ENCODE data around the gene RASGRP3. TPM values are rescaled to one million over a fixed set of nuclear protein-coding genes. Genes with fewer than 3 reads are reported as not detected.

Gene RASGRP3
- total and polyA plus RNA-seq, 12 donors, result 14.9 to 77.4 (median 64.4) TPM

DNA sequence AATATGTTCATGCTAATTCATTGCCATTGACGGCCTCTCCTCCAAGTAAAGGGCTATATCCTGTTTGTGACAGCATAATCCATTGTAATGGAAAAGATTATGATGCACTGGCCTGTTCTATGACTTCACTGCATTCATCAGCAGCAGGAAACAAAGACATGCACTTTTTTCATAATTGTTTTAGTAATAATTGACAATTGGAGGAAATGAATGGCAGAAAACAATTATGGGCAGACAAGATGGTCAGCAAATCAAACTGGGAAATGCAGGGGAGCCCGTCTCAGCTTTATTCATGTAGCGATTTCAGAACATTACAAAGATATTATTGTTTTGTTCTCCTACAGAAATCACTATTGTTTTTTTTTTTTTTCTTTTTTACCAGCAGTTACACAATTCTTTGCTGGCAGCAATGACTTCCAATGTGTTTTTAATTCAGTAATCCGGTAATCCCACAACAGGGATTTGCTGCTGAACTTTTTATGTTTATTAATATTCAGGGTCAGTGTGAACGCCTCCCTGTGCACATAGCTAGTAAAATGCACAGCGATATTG is 33.8 kb upstream of the RASGRP3 start:
- Histone ChIP-seq H3K27me3 (no peaks in the 10 kb centered on the region), H3K4me1 (peaks cover 0 to 68% (median 22%) of the 10 kb centered on the region in 9 donors)
- no peak for DNase-seq

DNA sequence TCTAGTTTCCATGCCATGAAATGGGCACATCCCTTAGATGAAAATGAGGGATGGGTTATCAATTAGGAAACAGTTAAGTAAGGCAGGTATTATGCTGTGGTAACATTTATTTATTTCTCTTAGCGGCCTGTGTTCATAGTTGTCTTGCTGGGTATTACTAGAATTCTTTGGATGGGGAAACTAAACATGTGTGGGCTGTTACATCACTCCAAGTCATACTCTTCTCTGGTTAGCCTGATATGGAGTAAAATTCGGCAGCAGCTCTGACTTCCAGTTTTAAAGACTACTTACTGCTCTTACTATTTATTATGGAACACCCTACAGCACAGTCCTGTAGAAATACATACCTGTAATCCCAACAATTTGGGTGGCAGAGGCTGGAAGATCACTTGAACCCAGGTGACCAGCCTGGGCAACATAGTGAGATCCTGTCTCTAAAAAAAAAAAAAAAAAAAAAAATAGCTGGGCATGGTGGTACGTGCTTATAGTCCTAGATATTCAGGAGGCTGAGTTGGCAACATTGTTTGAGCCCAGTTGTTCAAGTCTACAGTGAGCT is 33.1 kb upstream of the RASGRP3 start:
- H3K36me3 ChIP-seq, result peaks cover 0 to 7% (median 0%) of the 10 kb centered on the region in 9 donors
- ATAC-seq (peak in 4 of 8 donors; percentile 24 to 34 (median 26)), DNase-seq (no peak)
- WGBS, 2 donors, result 69 to 84% methylated on average over 3 of the region's 3 CpGs
- peak overlapping the region in 9 of 10 donors; percentile 17 to 82 (median 57) for H3K27ac ChIP-seq
- H3K9me3 ChIP-seq, result no peaks in the 10 kb centered on the region
- H3K4me3 ChIP-seq, result peak overlapping the region in 1 of 10 donors; percentile 2
- no peaks in the 10 kb centered on the region for H3K27me3 ChIP-seq
- TF ChIP-seq, protein P1, sequence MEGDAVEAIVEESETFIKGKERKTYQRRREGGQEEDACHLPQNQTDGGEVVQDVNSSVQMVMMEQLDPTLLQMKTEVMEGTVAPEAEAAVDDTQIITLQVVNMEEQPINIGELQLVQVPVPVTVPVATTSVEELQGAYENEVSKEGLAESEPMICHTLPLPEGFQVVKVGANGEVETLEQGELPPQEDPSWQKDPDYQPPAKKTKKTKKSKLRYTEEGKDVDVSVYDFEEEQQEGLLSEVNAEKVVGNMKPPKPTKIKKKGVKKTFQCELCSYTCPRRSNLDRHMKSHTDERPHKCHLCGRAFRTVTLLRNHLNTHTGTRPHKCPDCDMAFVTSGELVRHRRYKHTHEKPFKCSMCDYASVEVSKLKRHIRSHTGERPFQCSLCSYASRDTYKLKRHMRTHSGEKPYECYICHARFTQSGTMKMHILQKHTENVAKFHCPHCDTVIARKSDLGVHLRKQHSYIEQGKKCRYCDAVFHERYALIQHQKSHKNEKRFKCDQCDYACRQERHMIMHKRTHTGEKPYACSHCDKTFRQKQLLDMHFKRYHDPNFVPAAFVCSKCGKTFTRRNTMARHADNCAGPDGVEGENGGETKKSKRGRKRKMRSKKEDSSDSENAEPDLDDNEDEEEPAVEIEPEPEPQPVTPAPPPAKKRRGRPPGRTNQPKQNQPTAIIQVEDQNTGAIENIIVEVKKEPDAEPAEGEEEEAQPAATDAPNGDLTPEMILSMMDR (IDR thresholded peaks at IDR 0.05), result no peak
- intact Hi-C loops (cut with DNase I), result loop anchor here in 3 of 10 donors (5.0 to 10.0 kb wide), 4 partner anchors 141 to 669 kb away; no protein-coding TSS in a partner anchor
- peaks cover 0 to 68% (median 24%) of the 10 kb centered on the region in 9 donors for H3K4me1 ChIP-seq

More for the DNA sequence above, 33.8 kb upstream of the RASGRP3 start:
- TF ChIP-seq, protein P1 (IDR thresholded peaks at IDR 0.05), result no peak
- H3K4me3 ChIP-seq, result peak overlapping the region in 1 of 10 donors; percentile 2
- H3K9me3 ChIP-seq, result no peaks in the 10 kb centered on the region
- H3K27ac ChIP-seq, result peak overlapping the region in 9 of 10 donors; percentile 30 to 82 (median 61)
- peak in 7 of 8 donors; percentile 35 to 79 (median 63) for ATAC-seq
- H3K36me3 ChIP-seq, result peaks cover 0 to under 1% (median 0%) of the 10 kb centered on the region in 9 donors
- WGBS, 2 donors, result 47 to 61% methylated on average over 6 of the region's 6 CpGs
- intact Hi-C loops (cut with DNase I), result loop anchor here in 3 of 10 donors (5.0 to 10.0 kb wide), 4 partner anchors 142 to 668 kb away; no protein-coding TSS in a partner anchor

DNA sequence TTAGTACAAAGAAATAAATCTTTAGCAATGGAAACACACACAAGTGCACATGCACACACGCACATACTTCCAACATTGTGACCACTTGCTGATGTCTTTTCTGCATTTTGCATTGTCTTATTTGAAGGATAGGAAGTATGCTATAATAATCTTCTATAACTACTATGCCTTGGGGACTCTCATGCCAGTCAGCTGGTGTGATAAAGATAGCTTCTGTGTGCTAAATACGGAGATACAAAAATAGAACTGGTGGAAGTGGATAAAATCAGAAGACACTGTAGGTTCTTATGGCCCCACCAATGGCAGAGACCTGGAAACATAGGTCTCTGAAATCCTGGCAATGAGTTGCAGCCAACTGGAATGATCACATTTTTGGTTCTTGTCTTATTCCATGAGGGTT is 31.5 kb upstream of the RASGRP3 start:
- WGBS, 2 donors, result 8 to 27% methylated on average over 2 of the region's 2 CpGs
- peaks cover 0 to 60% (median 24%) of the 10 kb centered on the region in 9 donors for H3K4me1 ChIP-seq
- intact Hi-C loops (cut with DNase I), result loop anchor here in 4 of 10 donors (5.0 to 10.0 kb wide), 5 partner anchors 140 to 670 kb away; no protein-coding TSS in a partner anchor
- peaks cover 0 to 17% (median 0%) of the 10 kb centered on the region in 9 donors for H3K36me3 ChIP-seq
- H3K4me3 ChIP-seq, result no peak overlapping the region
- no peaks in the 10 kb centered on the region for H3K27me3 ChIP-seq
- ATAC-seq (peak in 7 of 8 donors; percentile 45 to 71 (median 63)), DNase-seq (no peak)
- peak overlapping the region in 7 of 10 donors; percentile 7 to 82 (median 47) for H3K27ac ChIP-seq
- TF ChIP-seq, protein P1 (IDR thresholded peaks at IDR 0.05), result no peak
- no peaks in the 10 kb centered on the region for H3K9me3 ChIP-seq

DNA sequence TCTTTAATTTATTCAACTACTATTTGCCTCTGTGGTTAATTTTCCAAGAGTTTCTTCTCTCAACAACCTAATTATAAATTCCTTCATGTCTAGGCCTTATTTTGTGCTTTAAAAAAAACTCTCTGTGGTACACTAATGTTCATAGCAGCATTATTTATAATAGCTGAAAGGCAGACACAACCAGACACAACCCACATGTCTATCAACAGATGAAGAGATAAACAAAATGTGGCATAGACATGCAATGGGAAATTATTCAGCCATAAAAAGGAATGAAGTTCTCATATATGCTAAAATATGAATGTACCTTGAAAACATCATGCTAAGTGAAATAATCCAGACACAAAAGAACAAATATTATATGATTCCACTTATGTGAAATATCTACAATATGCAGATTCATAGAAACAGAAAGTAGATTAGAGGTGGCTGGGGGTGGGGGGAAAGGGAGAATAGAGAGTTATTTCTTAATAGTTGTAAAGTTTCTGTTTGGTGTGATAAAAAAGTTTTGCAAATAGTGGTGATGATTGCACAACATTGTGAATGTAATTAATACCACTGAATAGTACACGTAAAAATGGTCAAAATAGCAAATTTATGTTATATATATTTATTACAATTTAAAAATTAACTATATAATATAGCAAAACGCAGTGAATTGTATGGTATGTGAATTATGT is 28.1 kb upstream of the RASGRP3 start:
- 88 to 89% methylated on average over 2 of the region's 2 CpGs for WGBS, 2 donors
- Histone ChIP-seq H3K27ac (no peak overlapping the region), H3K4me1 (peaks cover 0 to 26% (median 16%) of the 10 kb centered on the region in 9 donors), H3K27me3 (no peaks in the 10 kb centered on the region), H3K9me3 (peaks cover 0 to 26% (median 11%) of the 10 kb centered on the region in 11 donors), H3K36me3 (peaks cover 0 to 38% (median 0%) of the 10 kb centered on the region in 9 donors), H3K4me3 (no peak overlapping the region)
- TF ChIP-seq, protein P1 (IDR thresholded peaks at IDR 0.05), result no peak
- intact Hi-C loops (cut with DNase I), result loop anchor here in 4 of 10 donors (5.0 to 10.0 kb wide), 4 partner anchors 136 to 674 kb away; no protein-coding TSS in a partner anchor
- ATAC-seq (no peak), DNase-seq (no peak)

Measured in heart right ventricle (tissue), 16 donors.